ENCODE results near the gene SLC30A7. TPM values are rescaled to one million over a fixed set of nuclear protein-coding genes. Genes with fewer than 3 reads are reported as not detected.

Gene SLC30A7
- total RNA-seq, 2 donors from 2014 or later = 8.1 to 9.0 TPM

GRCh38 chr1:100894603-100895539, 1.0 kb upstream of the SLC30A7 start, which contains the start of gene EXTL2:
TSS of gene EXTL2 (minus strand) at chr1:100894842. CDS start at chr1:100888757, 6,085 bp downstream.
- no peak for TF ChIP-seq CTCF (IDR thresholded peaks at IDR 0.05)

GRCh38 chr1:100896481-100896982, 642 bp downstream of the SLC30A7 start:
- no peak for TF ChIP-seq CTCF (IDR thresholded peaks at IDR 0.05)
- Histone ChIP-seq H3K27ac (peak overlapping the region; percentile 94 to 96), H3K9me3 (no peaks in the 10 kb centered on the region), H3K36me3 (no peaks in the 10 kb centered on the region), H3K4me3 (peak overlapping the region; percentile 63 to 66), H3K27me3 (no peaks in the 10 kb centered on the region), H3K4me1 (peaks cover 0 to 21% of the 10 kb centered on the region in 2 donors)
- no peak for DNase-seq (ENCODE audit: low spot score)

More at GRCh38 chr1:100894603-100895539, 1.0 kb upstream of the SLC30A7 start, which contains the start of gene EXTL2:
- peaks cover 0 to 21% of the 10 kb centered on the region in 2 donors for H3K4me1 ChIP-seq
- DNase-seq (ENCODE audit: low spot score) = peak; percentile 88
- H3K9me3 ChIP-seq = no peaks in the 10 kb centered on the region
- peak within 1 kb of the TSS; percentile 94 to 96 for H3K27ac ChIP-seq
- H3K36me3 ChIP-seq = no peaks in the 10 kb centered on the region
- H3K4me3 ChIP-seq = peak within 1 kb of the TSS; percentile 63 to 66
- H3K27me3 ChIP-seq = no peaks in the 10 kb centered on the region

- H3K9me3 ChIP-seq = no peaks in the 10 kb centered on the region
- no peak overlapping the region for H3K4me3 ChIP-seq
- no peak for DNase-seq (ENCODE audit: low spot score)
- peaks cover 22% of the 10 kb centered on the region for H3K36me3 ChIP-seq
- TF ChIP-seq CTCF (IDR thresholded peaks at IDR 0.05) = no peak
- peaks cover 0 to 7% of the 10 kb centered on the region in 2 donors for H3K4me1 ChIP-seq
- H3K27ac ChIP-seq = no peak overlapping the region
- H3K27me3 ChIP-seq = no peaks in the 10 kb centered on the region
Measured at GRCh38 chr1:100902365-100902764, 6.5 kb downstream of the SLC30A7 start.

GRCh38 chr1:100903777-100904176, 7.9 kb downstream of the SLC30A7 start:
- Histone ChIP-seq H3K27ac (no peak overlapping the region), H3K4me3 (no peak overlapping the region), H3K9me3 (no peaks in the 10 kb centered on the region), H3K36me3 (peaks cover 25% of the 10 kb centered on the region), H3K4me1 (no peaks in the 10 kb centered on the region), H3K27me3 (no peaks in the 10 kb centered on the region)
- TF ChIP-seq CTCF (IDR thresholded peaks at IDR 0.05) = no peak
- DNase-seq (ENCODE audit: low spot score) = no peak

GRCh38 chr1:100904528-100904927, 8.6 kb downstream of the SLC30A7 start:
- DNase-seq (ENCODE audit: low spot score) = no peak
- H3K27ac ChIP-seq = no peak overlapping the region
- H3K36me3 ChIP-seq = peaks cover 30% of the 10 kb centered on the region
- H3K27me3 ChIP-seq = no peaks in the 10 kb centered on the region
- H3K4me1 ChIP-seq = no peaks in the 10 kb centered on the region
- H3K9me3 ChIP-seq = no peaks in the 10 kb centered on the region
- no peak overlapping the region for H3K4me3 ChIP-seq
- TF ChIP-seq CTCF (IDR thresholded peaks at IDR 0.05) = no peak
